SHP77 (cell line): ENCODE measurements around the gene EXOSC1.
"Not testable (repeated sequence)": the region's sequence is repeated elsewhere in the genome, so short reads cannot be mapped to it uniquely, and the experiment has no call there.

Source experiments
- DNase-seq, 2 experiments: peaks; one replicate each; lab custom pipeline; 2025; lab: John Stamatoyannopoulos, UW

Gene EXOSC1

GRCh38 chr10:97407952-97408248, 37.9 kb downstream of the EXOSC1 start:
- no peak for DNase-seq

- peak; percentile 84 to 86 for DNase-seq
Observed at GRCh38 chr10:97407211-97407951, 38.4 kb downstream of the EXOSC1 start.

- not testable (repeated sequence) for DNase-seq
Observed at GRCh38 chr10:97406483-97406882, 39.3 kb downstream of the EXOSC1 start.

GRCh38 chr10:97406064-97406463, 39.7 kb downstream of the EXOSC1 start:
- no peak for DNase-seq

GRCh38 chr10:97404044-97404443, 41.8 kb downstream of the EXOSC1 start:
- DNase-seq, result no peak

- no peak for DNase-seq
Observed at GRCh38 chr10:97401455-97401919, 44.3 kb downstream of the EXOSC1 start.

GRCh38 chr10:97400665-97401454, 44.9 kb downstream of the EXOSC1 start, which contains the start of gene RRP12:
TSS of gene RRP12 (minus strand) at chr10:97401340. CDS start at chr10:97401231, 109 bp downstream.
- DNase-seq, result peak; percentile 98

GRCh38 chr10:97399843-97400545, 45.8 kb downstream of the EXOSC1 start:
- DNase-seq, result peak; percentile 54 to 58

GRCh38 chr10:97396056-97396455, 49.8 kb downstream of the EXOSC1 start:
- no peak for DNase-seq

GRCh38 chr10:97393034-97393573, 52.7 kb downstream of the EXOSC1 start:
- no peak for DNase-seq

GRCh38 chr10:97390091-97390490, 55.7 kb downstream of the EXOSC1 start:
- no peak for DNase-seq

- no peak for DNase-seq
Observed at GRCh38 chr10:97388152-97388551, 57.7 kb downstream of the EXOSC1 start.
